Testis (tissue), 2 donors: ENCODE data around the gene NR4A1.

Experiments
- POLR2A ChIP-seq: fragments of 450-650 bp; IDR thresholded peaks from one replicate; pipeline ENCODE4 v1.6.1; 2017; ENCODE audit warnings: antibody characterized with exemption, mild to moderate bottlenecking, moderate library complexity
- TF ChIP-seq, protein P1 (sequence below), 3 experiments: fragments of 450-650 bp in 2 of 3; fragments of 200-600 bp in 1 of 3; sonication (generic) in 1 of 3; IDR thresholded peaks; one replicate each; pipeline ENCODE4 v1.5.1; 2016 to 2019; ENCODE audit warnings: antibody characterized with exemption in 3 of 3, mild to moderate bottlenecking in 2 of 3, moderate library complexity in 1 of 3

DNA sequence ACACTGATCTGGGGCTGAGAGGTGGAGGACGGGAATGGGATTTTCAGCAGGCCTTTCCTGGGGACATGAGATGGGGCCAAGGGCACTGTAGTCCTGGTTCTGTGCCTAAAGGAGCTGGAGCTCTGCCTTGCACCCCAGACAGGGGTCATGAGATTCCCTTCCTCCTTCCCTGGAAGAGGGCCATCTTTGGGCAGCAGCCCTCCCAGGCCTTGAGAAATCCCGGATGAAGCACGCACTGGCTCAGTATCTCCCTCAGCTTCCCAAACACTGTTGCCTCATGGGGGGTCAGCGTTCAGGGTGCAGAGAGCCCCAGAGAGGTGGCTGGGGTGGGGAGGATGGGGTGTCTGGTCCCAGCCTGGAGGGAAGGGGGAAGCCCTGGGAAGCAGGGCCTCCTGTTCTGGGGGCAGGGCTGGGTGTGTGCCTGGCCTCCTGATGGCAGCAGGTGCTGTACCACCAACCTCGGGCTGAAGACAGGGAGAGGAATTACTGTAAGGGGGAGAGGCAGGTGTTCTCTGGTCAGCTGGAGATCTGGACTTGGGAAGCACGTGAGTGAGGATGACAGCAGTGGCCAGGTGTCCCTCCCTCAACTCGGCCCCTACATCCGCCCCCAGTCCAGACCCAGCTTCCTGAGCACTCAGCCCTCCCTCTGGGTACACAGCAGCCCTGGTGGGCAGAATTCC lies 8.4 kb upstream of the NR4A1 start:
- TF ChIP-seq, protein P1, sequence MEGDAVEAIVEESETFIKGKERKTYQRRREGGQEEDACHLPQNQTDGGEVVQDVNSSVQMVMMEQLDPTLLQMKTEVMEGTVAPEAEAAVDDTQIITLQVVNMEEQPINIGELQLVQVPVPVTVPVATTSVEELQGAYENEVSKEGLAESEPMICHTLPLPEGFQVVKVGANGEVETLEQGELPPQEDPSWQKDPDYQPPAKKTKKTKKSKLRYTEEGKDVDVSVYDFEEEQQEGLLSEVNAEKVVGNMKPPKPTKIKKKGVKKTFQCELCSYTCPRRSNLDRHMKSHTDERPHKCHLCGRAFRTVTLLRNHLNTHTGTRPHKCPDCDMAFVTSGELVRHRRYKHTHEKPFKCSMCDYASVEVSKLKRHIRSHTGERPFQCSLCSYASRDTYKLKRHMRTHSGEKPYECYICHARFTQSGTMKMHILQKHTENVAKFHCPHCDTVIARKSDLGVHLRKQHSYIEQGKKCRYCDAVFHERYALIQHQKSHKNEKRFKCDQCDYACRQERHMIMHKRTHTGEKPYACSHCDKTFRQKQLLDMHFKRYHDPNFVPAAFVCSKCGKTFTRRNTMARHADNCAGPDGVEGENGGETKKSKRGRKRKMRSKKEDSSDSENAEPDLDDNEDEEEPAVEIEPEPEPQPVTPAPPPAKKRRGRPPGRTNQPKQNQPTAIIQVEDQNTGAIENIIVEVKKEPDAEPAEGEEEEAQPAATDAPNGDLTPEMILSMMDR (IDR thresholded peaks at IDR 0.05): no peak
- TF ChIP-seq POLR2A: no peak
